ENCODE data around the gene CAND2. TPM values are rescaled to one million over a fixed set of nuclear protein-coding genes. Genes with fewer than 3 reads are reported as not detected.

The CAND2 gene
- total RNA-seq, 1 donor, result 0.84 TPM

DNA sequence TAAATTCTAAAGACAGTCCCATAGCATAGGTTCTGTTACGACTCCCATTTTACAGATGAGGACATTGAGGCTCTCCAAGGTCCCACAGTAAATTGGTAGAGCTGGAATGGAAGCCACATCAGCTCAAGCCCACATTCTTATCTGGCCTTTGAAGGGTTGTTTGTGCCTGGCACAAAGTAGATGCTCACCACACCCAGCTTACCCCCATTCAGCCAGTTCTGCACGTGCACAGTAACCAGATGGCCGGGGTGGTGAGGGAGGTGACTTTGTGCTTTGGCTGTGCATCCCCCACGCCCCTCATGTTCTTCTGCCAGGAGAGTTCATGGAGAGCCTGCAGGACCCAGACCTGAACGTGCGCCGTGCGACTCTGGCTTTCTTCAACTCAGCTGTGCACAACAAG lies 28.7 kb downstream of the CAND2 start:
- H3K27me3 ChIP-seq (ENCODE audit: insufficient read depth, low read length), result no peaks in the 10 kb centered on the region
- H3K4me1 ChIP-seq (ENCODE audit: insufficient read depth, low read length), result no peaks in the 10 kb centered on the region
- no peak overlapping the region for H3K4me3 ChIP-seq (ENCODE audit: low read length)

GRCh38 chr3:12828751-12829150 lies 32.3 kb downstream of the CAND2 start:
- Histone ChIP-seq H3K9me3 (ENCODE audit: low read depth, low read length) (no peaks in the 10 kb centered on the region), H3K4me1 (ENCODE audit: insufficient read depth, low read length) (no peaks in the 10 kb centered on the region), H3K4me3 (ENCODE audit: low read length) (no peak overlapping the region), H3K27me3 (ENCODE audit: insufficient read depth, low read length) (no peaks in the 10 kb centered on the region)

More for the DNA sequence above, 28.7 kb downstream of the CAND2 start:
- H3K9me3 ChIP-seq (ENCODE audit: low read depth, low read length), result no peaks in the 10 kb centered on the region

GRCh38 chr3:12829404-12829803 lies 32.9 kb downstream of the CAND2 start:
- no peaks in the 10 kb centered on the region for H3K9me3 ChIP-seq (ENCODE audit: low read depth, low read length)
- H3K27me3 ChIP-seq (ENCODE audit: insufficient read depth, low read length), result no peaks in the 10 kb centered on the region
- H3K4me1 ChIP-seq (ENCODE audit: insufficient read depth, low read length), result no peaks in the 10 kb centered on the region
- no peak overlapping the region for H3K4me3 ChIP-seq (ENCODE audit: low read length)

DNA sequence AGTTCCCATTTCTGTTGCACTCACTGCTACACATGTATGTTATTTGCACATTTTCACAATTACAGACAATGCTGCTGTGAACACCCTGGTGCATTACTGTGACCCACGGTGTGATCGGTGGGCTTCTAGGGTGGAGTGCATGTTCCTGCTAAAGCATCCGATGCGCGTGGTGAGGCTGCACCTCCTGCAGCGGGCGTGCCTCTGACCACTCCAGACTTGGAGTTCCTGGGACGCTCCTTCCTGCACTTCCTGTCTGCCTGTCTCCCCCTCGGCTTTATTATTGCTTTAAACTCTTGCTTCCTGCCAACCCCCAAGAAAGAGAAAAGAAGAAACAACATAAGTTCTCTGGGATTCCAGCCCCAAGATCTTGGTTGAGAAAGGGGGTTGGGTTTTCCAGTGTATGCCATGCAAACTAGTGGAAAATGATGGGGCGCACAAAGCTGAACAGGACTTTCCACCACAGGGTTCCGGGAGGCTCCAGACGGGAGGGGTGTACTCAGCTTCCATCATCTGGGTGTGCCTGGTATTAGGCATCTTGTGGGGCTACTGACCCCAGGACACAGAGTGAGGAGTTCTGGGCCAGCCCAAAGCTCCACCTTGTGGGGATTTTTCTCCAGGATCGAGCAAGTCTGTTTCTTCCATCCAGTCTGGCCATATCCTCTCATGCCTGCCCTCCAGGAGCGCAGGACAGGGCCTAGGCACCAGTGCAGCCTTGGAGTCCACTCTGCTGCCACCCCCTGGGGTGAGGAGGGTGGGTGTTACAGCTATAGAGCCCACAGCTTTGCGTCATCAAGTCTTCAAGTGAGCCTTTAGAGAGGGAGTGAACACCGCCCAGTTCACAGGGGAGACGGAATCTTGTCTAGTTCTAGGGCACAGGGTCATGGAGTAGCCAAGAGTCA lies 33.7 kb downstream of the CAND2 start:
- Histone ChIP-seq H3K4me3 (ENCODE audit: low read length) (no peak overlapping the region), H3K9me3 (ENCODE audit: low read depth, low read length) (no peaks in the 10 kb centered on the region), H3K27me3 (ENCODE audit: insufficient read depth, low read length) (no peaks in the 10 kb centered on the region), H3K4me1 (ENCODE audit: insufficient read depth, low read length) (no peaks in the 10 kb centered on the region)

GRCh38 chr3:12830785-12831156 lies 34.3 kb downstream of the CAND2 start:
- Histone ChIP-seq H3K27me3 (ENCODE audit: insufficient read depth, low read length) (no peaks in the 10 kb centered on the region), H3K4me1 (ENCODE audit: insufficient read depth, low read length) (no peaks in the 10 kb centered on the region), H3K9me3 (ENCODE audit: low read depth, low read length) (no peaks in the 10 kb centered on the region), H3K4me3 (ENCODE audit: low read length) (no peak overlapping the region)

- no peaks in the 10 kb centered on the region for H3K9me3 ChIP-seq (ENCODE audit: low read depth, low read length)
- H3K4me1 ChIP-seq (ENCODE audit: insufficient read depth, low read length), result no peaks in the 10 kb centered on the region
- H3K27me3 ChIP-seq (ENCODE audit: insufficient read depth, low read length), result no peaks in the 10 kb centered on the region
- H3K4me3 ChIP-seq (ENCODE audit: low read length), result no peak overlapping the region
Observed at GRCh38 chr3:12831301-12831866, 34.9 kb downstream of the CAND2 start.

GRCh38 chr3:12832350-12833221 lies 36.1 kb downstream of the CAND2 start:
- Histone ChIP-seq H3K4me3 (ENCODE audit: low read length) (no peak overlapping the region), H3K27me3 (ENCODE audit: insufficient read depth, low read length) (no peaks in the 10 kb centered on the region), H3K9me3 (ENCODE audit: low read depth, low read length) (no peaks in the 10 kb centered on the region), H3K4me1 (ENCODE audit: insufficient read depth, low read length) (peaks cover under 1% of the 10 kb centered on the region)

DNA sequence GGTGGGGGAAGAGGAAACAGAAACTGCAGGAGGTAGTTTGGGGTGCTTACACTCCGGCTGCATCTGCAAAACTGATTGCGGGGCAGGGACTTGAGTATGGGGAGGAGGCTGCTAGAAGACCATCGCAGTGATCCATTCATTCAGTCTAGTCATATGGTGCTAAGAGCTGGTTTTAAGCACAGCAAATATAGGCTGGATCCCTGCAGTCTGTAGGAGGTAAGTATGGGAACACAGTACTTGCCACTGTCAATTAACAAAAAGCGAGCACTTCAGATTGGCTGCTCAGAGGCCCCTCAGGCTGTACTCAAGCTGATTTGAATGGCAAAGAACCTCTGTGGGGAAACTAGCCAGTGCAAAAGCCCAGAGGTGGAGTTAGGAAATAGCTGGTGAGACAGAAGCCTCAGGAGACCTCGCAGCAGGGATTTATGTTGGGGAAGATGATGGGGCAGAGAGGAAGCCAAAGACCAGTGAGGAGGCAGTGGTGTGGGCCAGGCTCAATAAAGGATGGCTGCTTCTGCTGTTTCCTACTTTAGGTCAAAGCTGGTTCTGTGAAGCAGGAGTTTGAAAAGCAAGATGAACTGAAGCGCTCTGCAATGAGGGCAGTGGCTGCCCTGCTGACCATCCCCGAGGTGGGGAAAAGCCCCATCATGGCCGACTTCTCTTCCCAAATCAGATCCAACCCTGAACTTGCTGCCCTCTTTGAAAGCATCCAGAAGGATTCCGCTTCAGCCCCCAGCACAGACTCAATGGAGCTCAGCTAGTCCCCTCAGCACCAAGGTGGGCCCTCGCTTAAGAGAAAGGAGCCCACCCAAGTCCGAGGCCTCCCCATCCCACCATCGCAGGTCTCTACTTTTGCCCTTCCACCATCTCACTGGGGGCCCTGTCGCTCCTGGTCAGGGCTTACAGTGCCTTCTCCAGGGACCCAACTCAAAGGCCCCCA lies 37.0 kb downstream of the CAND2 start:
- peaks cover 7% of the 10 kb centered on the region for H3K4me1 ChIP-seq (ENCODE audit: insufficient read depth, low read length)
- H3K9me3 ChIP-seq (ENCODE audit: low read depth, low read length), result no peaks in the 10 kb centered on the region
- no peak overlapping the region for H3K4me3 ChIP-seq (ENCODE audit: low read length)
- H3K27me3 ChIP-seq (ENCODE audit: insufficient read depth, low read length), result no peaks in the 10 kb centered on the region

- Histone ChIP-seq H3K4me1 (ENCODE audit: insufficient read depth, low read length) (peaks cover 21% of the 10 kb centered on the region), H3K27me3 (ENCODE audit: insufficient read depth, low read length) (no peaks in the 10 kb centered on the region), H3K9me3 (ENCODE audit: low read depth, low read length) (no peaks in the 10 kb centered on the region), H3K4me3 (ENCODE audit: low read length) (no peak overlapping the region)
Observed at GRCh38 chr3:12835052-12835665, 38.7 kb downstream of the CAND2 start.

- Histone ChIP-seq H3K4me3 (ENCODE audit: low read length) (no peak overlapping the region), H3K27me3 (ENCODE audit: insufficient read depth, low read length) (no peaks in the 10 kb centered on the region), H3K4me1 (ENCODE audit: insufficient read depth, low read length) (peaks cover 33% of the 10 kb centered on the region), H3K9me3 (ENCODE audit: low read depth, low read length) (no peaks in the 10 kb centered on the region)
Observed at GRCh38 chr3:12837295-12837986, 41.0 kb downstream of the CAND2 start.

DNA sequence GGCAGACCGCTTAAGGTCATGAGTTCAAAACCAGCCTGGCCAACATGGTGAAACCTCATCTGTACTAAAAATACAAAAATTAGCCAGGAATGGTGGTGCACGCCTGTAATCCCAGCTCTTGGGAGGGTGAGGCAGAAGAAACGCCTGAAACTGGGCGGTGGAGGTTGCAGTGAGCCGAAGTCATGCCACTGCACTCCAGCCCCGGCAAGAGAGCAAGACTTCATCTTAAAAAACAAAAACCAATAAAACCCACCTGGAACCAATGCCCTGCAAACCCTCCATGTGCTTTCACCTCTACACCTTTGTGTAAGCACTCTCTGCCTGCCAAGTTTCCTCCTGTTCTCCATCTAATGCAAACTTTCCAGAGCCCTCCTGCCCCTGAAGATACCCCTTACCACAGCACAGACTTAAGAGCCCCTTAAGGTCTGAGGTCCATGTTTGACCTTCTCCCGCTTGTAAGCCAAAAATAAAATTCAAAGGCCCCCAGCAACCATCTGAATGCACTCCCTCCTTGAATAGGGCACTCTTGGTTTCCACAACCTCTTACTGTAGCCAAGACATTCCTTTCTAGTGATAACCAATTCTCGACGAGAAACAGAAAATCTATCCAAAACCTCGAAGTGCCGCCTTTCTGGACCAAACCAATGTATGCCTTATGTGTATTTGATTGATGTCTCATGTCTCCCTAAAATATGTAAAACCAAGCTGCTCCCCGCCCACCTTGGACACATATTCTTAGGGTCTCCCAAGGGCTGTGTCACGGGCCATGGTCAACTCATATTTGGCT lies 41.9 kb downstream of the CAND2 start:
- H3K9me3 ChIP-seq (ENCODE audit: low read depth, low read length), result no peaks in the 10 kb centered on the region
- H3K4me3 ChIP-seq (ENCODE audit: low read length), result no peak overlapping the region
- peaks cover 33% of the 10 kb centered on the region for H3K4me1 ChIP-seq (ENCODE audit: insufficient read depth, low read length)
- no peaks in the 10 kb centered on the region for H3K27me3 ChIP-seq (ENCODE audit: insufficient read depth, low read length)

DNA sequence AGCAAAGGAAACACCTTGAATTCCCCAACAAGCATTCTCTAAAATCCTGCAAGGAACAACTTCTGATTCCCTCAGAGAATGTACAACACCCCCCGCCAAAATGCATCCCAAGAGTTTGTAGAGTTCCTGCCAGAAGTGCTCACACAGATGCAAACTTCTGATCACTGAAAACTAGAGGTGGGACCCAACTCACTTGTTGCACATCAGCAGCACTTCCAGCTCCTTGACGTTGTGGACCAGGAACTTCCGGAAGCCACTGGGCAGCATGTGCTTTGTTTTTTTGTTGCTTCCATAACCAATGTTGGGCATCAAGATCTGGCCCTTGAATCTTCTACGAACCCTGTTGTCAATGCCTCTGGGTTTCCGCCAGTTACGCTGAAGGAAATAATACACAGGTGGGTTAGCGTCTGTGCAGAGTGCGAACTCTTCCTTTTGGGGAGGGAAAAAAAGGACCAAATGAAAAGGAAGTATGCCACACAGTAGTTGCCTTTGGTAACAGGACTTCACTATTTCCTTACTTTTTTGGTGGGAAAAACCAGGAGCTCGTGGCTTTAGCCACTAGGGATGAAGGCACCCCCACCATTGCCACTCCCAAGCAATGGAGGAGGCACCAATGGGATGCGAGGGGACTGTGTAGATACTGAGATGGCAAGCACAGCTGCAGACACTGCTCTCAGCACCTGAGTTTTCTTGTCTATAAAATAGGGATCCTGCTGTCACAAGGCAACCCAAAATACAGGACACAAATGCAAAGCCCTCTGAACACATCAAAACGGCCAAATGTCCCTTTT lies 42.9 kb downstream of the CAND2 start:
- no peak overlapping the region for H3K4me3 ChIP-seq (ENCODE audit: low read length)
- H3K4me1 ChIP-seq (ENCODE audit: insufficient read depth, low read length), result peaks cover 33% of the 10 kb centered on the region
- H3K9me3 ChIP-seq (ENCODE audit: low read depth, low read length), result no peaks in the 10 kb centered on the region
- H3K27me3 ChIP-seq (ENCODE audit: insufficient read depth, low read length), result no peaks in the 10 kb centered on the region

Measured in mononuclear cell (primary cell).